Activated naive CD8-positive, alpha-beta T cell treated with anti-CD3 and anti-CD28 coated beads for 36 hours (primary cell): ENCODE data around the gene ARG1. TPM values are rescaled to one million over a fixed set of nuclear protein-coding genes. Genes with fewer than 3 reads are reported as not detected.

Source experiments
- DNase-seq: peaks from one replicate; pipeline ENCODE4 v3.0.0; 2021
- H3K27ac Mint-ChIP-seq: one replicate; pipeline ENCODE4 v1.8.0; 2022; ENCODE audit warnings: mild to moderate bottlenecking, moderate library complexity, mixed read lengths
- H3K27me3 Mint-ChIP-seq: one replicate; pipeline ENCODE4 v1.8.0; 2022; ENCODE audit warnings: mild to moderate bottlenecking, mixed read lengths
- H3K36me3 Mint-ChIP-seq: one replicate; pipeline ENCODE4 v1.8.0; 2021; ENCODE audit warnings: mild to moderate bottlenecking, mixed read lengths
- H3K4me1 Mint-ChIP-seq: one replicate; pipeline ENCODE4 v1.8.0; 2021; ENCODE audit warnings: mixed read lengths
- H3K4me3 Mint-ChIP-seq: one replicate; pipeline ENCODE4 v1.8.0; 2022; ENCODE audit warnings: mild to moderate bottlenecking, moderate library complexity, mixed read lengths
- H3K9me3 Mint-ChIP-seq: one replicate; pipeline ENCODE4 v1.8.0; 2022; ENCODE audit warnings: mixed read lengths
- total RNA-seq, 2 experiments: library from RNA; stranded (reverse); gene quantifications; one replicate each; pipeline ENCODE4 v1.2.3, GENCODE V29; 2021

ARG1 gene
- total RNA-seq, 2 experiments from 2014 or later, result not detected

- Mint-ChIP-seq H3K4me1 (peaks cover 4% of the 10 kb centered on the region), H3K36me3 (peaks cover 8% of the 10 kb centered on the region), H3K4me3 (no peak overlapping the region), H3K9me3 (no peaks in the 10 kb centered on the region), H3K27ac (no peak overlapping the region), H3K27me3 (no peaks in the 10 kb centered on the region)
- DNase-seq, result no peak
These were observed 40.4 kb downstream of the ARG1 start for GRCh38 chr6:131613296-131613925.

GRCh38 chr6:131615275-131615674 is 42.2 kb downstream of the ARG1 start:
- no peak overlapping the region for H3K27ac Mint-ChIP-seq
- H3K27me3 Mint-ChIP-seq, result no peaks in the 10 kb centered on the region

GRCh38 chr6:131627724-131628682 is 55.0 kb downstream of the ARG1 start, which contains the start of gene MED23:
TSS of gene MED23 (minus strand) at chr6:131628242. CDS start at chr6:131628049, 193 bp downstream.
- H3K27ac Mint-ChIP-seq, result peak within 1 kb of the TSS; percentile 92
- H3K36me3 Mint-ChIP-seq, result peaks cover 2% of the 10 kb centered on the region
- H3K9me3 Mint-ChIP-seq, result no peaks in the 10 kb centered on the region
- peak; percentile 95 for DNase-seq
- peaks cover 18% of the 10 kb centered on the region for H3K4me1 Mint-ChIP-seq
- H3K27me3 Mint-ChIP-seq, result no peaks in the 10 kb centered on the region
- peak within 1 kb of the TSS; percentile 98 for H3K4me3 Mint-ChIP-seq

More at GRCh38 chr6:131615275-131615674, 42.2 kb downstream of the ARG1 start:
- Mint-ChIP-seq H3K36me3 (peaks cover 3% of the 10 kb centered on the region), H3K9me3 (no peaks in the 10 kb centered on the region), H3K4me3 (no peak overlapping the region), H3K4me1 (peaks cover 2% of the 10 kb centered on the region)
- no peak for DNase-seq

GRCh38 chr6:131628726-131629125 is 55.7 kb downstream of the ARG1 start:
- Mint-ChIP-seq H3K27me3 (no peaks in the 10 kb centered on the region), H3K4me3 (peak overlapping the region; percentile 98), H3K27ac (no peak overlapping the region), H3K9me3 (no peaks in the 10 kb centered on the region), H3K4me1 (peaks cover 18% of the 10 kb centered on the region), H3K36me3 (no peaks in the 10 kb centered on the region)
- no peak for DNase-seq

GRCh38 chr6:131629651-131630050 is 56.6 kb downstream of the ARG1 start:
- peaks cover 18% of the 10 kb centered on the region for H3K4me1 Mint-ChIP-seq
- no peaks in the 10 kb centered on the region for H3K9me3 Mint-ChIP-seq
- no peak overlapping the region for H3K4me3 Mint-ChIP-seq
- no peaks in the 10 kb centered on the region for H3K36me3 Mint-ChIP-seq
- no peak overlapping the region for H3K27ac Mint-ChIP-seq
- H3K27me3 Mint-ChIP-seq, result no peaks in the 10 kb centered on the region
- no peak for DNase-seq

- Mint-ChIP-seq H3K4me3 (no peak overlapping the region), H3K27me3 (no peaks in the 10 kb centered on the region), H3K4me1 (peaks cover 16% of the 10 kb centered on the region), H3K27ac (no peak overlapping the region), H3K9me3 (no peaks in the 10 kb centered on the region), H3K36me3 (no peaks in the 10 kb centered on the region)
- no peak for DNase-seq
These were observed 58.7 kb downstream of the ARG1 start for GRCh38 chr6:131631625-131632289.

Other genes starting within 250 kb of the ARG1 start
- 10 to 100 TPM; 20.8 to 20.9 TPM for gene MED23, start 55.0 kb downstream of the ARG1 start, total RNA-seq
- under 1 TPM; 0.45 to 0.64 TPM for gene ENPP3, start 64.1 kb downstream of the ARG1 start, total RNA-seq
- gene OR2A4, start 128.2 kb downstream of the ARG1 start, total RNA-seq, result not detected
- not detected for gene CTAGE9, start 137.8 kb downstream of the ARG1 start, total RNA-seq
- gene ENPP1, start 234.8 kb downstream of the ARG1 start, total RNA-seq, result under 1 TPM; 0.19 to 0.22 TPM